ENCODE results near the gene GP1BB. TPM values are rescaled to one million over a fixed set of nuclear protein-coding genes. Genes with fewer than 3 reads are reported as not detected.
A peak's percentile ranks its signal among the peaks of the same experiment; 100 is the strongest.

Gene GP1BB
- total and polyA plus RNA-seq, 12 donors: 0.42 to 29.8 (median 4.7) TPM; not detected in 2

GRCh38 chr22:19713650-19714311, 9.6 kb upstream of the GP1BB start:
- intact Hi-C loops (cut with DNase I): no loop called here
- H3K27ac ChIP-seq: no peak overlapping the region
- TF ChIP-seq, protein P1, sequence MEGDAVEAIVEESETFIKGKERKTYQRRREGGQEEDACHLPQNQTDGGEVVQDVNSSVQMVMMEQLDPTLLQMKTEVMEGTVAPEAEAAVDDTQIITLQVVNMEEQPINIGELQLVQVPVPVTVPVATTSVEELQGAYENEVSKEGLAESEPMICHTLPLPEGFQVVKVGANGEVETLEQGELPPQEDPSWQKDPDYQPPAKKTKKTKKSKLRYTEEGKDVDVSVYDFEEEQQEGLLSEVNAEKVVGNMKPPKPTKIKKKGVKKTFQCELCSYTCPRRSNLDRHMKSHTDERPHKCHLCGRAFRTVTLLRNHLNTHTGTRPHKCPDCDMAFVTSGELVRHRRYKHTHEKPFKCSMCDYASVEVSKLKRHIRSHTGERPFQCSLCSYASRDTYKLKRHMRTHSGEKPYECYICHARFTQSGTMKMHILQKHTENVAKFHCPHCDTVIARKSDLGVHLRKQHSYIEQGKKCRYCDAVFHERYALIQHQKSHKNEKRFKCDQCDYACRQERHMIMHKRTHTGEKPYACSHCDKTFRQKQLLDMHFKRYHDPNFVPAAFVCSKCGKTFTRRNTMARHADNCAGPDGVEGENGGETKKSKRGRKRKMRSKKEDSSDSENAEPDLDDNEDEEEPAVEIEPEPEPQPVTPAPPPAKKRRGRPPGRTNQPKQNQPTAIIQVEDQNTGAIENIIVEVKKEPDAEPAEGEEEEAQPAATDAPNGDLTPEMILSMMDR (IDR thresholded peaks at IDR 0.05): no peak
- no peak for TF ChIP-seq POLR2A (IDR thresholded peaks at IDR 0.05)
- H3K4me3 ChIP-seq: peak overlapping the region in 1 of 4 donors; percentile 73
- 23 to 86% (median 53%) methylated on average over 6 to 38 of the region's 38 CpGs for WGBS, 4 donors
- no peaks in the 10 kb centered on the region for H3K36me3 ChIP-seq (replicated peaks in 1 of 2)
- peak in 1 of 7 donors; percentile 21 for DNase-seq
- peaks cover 9 to 10% of the 10 kb centered on the region in 2 donors for H3K4me1 ChIP-seq (replicated peaks in 1 of 2)
- H3K9me3 ChIP-seq (replicated peaks in 1 of 3): no peaks in the 10 kb centered on the region
- no peaks in the 10 kb centered on the region for H3K27me3 ChIP-seq

DNA sequence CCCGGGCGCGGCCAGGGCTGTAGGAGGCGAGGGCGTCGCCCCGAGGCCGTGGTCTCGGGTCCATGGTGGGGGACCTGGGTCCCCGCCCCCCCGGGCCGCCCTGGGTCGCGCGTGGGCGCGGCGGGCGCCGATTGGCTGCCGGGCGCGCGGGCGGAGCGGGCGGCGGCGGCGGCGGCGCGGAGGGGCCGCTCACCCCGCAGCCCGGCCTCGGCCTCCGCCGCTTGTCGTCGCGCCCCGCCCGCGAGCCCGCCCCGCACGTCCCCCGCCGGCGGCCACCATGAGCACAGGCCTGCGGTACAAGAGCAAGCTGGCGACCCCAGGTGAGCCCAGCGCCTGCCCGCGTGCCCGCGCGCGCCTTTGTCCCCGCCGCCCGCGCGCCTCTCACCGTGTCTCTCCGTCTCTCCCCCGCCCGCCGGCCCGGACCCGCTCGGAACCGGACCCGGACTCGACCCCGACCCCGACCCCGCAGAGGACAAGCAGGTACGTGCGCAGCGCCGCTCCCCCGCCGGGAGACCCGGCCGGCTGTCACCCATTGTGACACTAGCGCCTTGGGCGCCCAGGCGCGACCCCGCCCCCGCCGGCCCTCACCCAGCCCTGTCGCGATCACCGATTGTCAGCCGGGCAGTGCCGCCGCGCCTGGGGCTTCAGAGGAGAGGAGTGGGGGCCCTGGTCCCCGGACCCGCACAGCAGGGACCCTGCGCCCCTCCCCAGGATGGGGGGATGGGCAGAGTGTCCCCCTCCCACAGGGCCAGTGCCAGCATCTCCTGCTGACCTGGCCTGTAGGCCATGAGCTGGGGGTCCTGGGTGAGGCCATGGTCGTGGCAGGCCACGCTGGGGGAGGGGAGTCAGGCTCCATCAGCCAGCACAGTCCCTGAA, 8.8 kb upstream of the GP1BB start, which contains the start of gene SEPTIN5:
Gene SEPTIN5, plus strand, starts transcription at position 192 of the 876 bp plus-strand sequence. Its CDS starts 86 bp downstream, at position 278.
- 2 to 30% (median 2%) methylated on average over 2 to 106 of the region's 106 CpGs; no CpG with 5 or more reads in 1 of the 4 donors for WGBS, 4 donors
- Histone ChIP-seq H3K27me3 (no peaks in the 10 kb centered on the region), H3K4me1 (replicated peaks in 1 of 2) (peaks cover 9 to 13% of the 10 kb centered on the region in 2 donors), H3K4me3 (peak within 1 kb of the TSS in 2 of 4 donors; percentile 43 to 73), H3K27ac (peak within 1 kb of the TSS in 1 of 5 donors; percentile 26), H3K9me3 (replicated peaks in 1 of 3) (no peaks in the 10 kb centered on the region), H3K36me3 (replicated peaks in 1 of 2) (no peaks in the 10 kb centered on the region)
- TF ChIP-seq, protein P1 (IDR thresholded peaks at IDR 0.05): no peak
- no peak for TF ChIP-seq POLR2A (IDR thresholded peaks at IDR 0.05)
- DNase-seq: peak in 1 of 7 donors; percentile 26
- intact Hi-C loops (cut with DNase I): loop anchor here in 1 of 2 donors (5.0 kb wide), 1 partner anchor 37 kb away; no protein-coding TSS in a partner anchor

DNA sequence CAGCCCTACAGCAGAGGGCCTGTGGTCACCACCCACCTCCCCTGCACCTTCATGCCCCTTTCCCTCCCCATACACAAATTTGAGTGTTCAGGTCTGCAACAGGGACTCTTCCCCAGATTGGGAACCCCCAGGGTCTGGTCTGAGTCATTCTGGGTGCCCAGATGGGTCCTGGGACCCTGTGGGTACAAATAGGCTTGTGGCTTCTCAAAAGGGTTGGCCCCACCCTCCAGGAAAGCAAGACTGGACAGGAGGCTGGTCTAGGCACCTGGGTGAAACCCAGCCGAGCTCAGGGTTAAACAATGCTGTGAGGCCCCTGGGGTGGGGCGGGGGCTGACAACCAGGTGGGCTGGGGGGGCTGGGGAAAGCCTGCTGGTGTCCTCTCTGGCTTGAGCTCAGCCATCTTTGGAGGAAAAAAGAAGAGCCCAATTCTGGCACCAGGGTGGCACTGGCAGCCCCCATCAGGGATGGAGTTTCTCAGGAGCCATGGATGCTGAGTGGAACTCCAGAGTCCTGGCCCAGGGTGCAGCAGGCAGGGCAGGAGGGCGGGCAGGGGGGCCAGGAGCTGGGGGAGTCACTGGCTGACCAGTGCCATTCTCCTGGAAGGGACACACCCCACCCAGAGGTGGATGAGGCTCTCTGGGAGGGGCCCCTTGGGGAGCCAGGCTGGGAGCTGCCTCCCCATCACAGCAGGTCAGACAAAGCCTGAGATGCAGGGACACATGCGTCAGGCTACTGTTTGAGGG, 8.0 kb upstream of the GP1BB start:
- H3K36me3 ChIP-seq (replicated peaks in 1 of 2): no peaks in the 10 kb centered on the region
- 82 to 90% (median 83%) methylated on average over 3 to 4 of the region's 4 CpGs; no CpG with 5 or more reads in 1 of the 4 donors for WGBS, 4 donors
- H3K4me1 ChIP-seq (replicated peaks in 1 of 2): peaks cover 9 to 13% of the 10 kb centered on the region in 2 donors
- no peaks in the 10 kb centered on the region for H3K9me3 ChIP-seq (replicated peaks in 1 of 3)
- no peak for DNase-seq
- intact Hi-C loops (cut with DNase I): loop anchor here in 1 of 2 donors (5.0 kb wide), 1 partner anchor 38 kb away; no protein-coding TSS in a partner anchor
- peak overlapping the region in 1 of 4 donors; percentile 73 for H3K4me3 ChIP-seq
- TF ChIP-seq, protein P1 (IDR thresholded peaks at IDR 0.05): no peak
- no peak for TF ChIP-seq POLR2A (IDR thresholded peaks at IDR 0.05)
- no peaks in the 10 kb centered on the region for H3K27me3 ChIP-seq
- peak overlapping the region in 1 of 5 donors; percentile 26 for H3K27ac ChIP-seq
